K562 (cell line): ENCODE data around the gene FERD3L. TPM values are rescaled to one million over a fixed set of nuclear protein-coding genes. Genes with fewer than 3 reads are reported as not detected.

Experiments used
- ATAC-seq: fragments of 200-7000 bp; cut with Tn5 transposase; 3 replicates; pipeline ENCODE4 v1.9.1; 2020; ENCODE audit warnings: moderate library complexity
- BruUV-seq: library from RNA; stranded (reverse); fragments of 400-500 nt; replicated peaks from 2 replicates; lab custom pipeline; 2021; lab: Mats Ljungman, UMichigan
- CTCF ChIA-PET: fragments of 300-600 bp; formaldehyde crosslinking; extraction: SDS; loops from one replicate; lab custom pipeline; 2021; ENCODE audit warnings: low intra/inter-chr PET ratio; lab: Yijun Ruan, JAX
- POLR2A ChIA-PET: fragments of 300-600, 350-650 bp; sonication (Branson Sonifier 250); formaldehyde crosslinking; extraction: SDS; loops from one replicate; lab custom pipeline; 2021; ENCODE audit warnings: antibody characterized with exemption, inconsistent platforms; lab: Yijun Ruan, JAX
- DNase-seq, 4 experiments: peaks; one replicate each; pipeline versions ENCODE4 v3.0.0 to v3.0.0-alpha.2; 2011 to 2018; ENCODE audit warnings: low spot score in 3 of 4, mixed read lengths in 3 of 4; ENCODE audit errors: extremely low read depth in 1 of 4
- FAIRE-seq: peaks from 2 replicates; lab custom pipeline; 2011; peaks lifted over from hg19 to GRCh38; lab: Jason Lieb, UNC
- H2AFZ ChIP-seq: 2 replicates; pipeline ENCODE4 v1.6.0; 2011; ENCODE audit warnings: low read depth, low read length, control low read depth, inconsistent platforms
- H3K27ac ChIP-seq: fragments of 200-600 bp; 3 replicates; pipeline ENCODE4 v1.8.0; 2011; ENCODE audit warnings: low read depth, mild to moderate bottlenecking, control low read depth, inconsistent platforms, low read length, moderate library complexity, mixed read lengths; ENCODE audit errors: extremely low read depth
- H3K27me3 ChIP-seq, 2 experiments: fragments of 300-600 bp in 1 of 2; 2 replicates in 1 of 2; 3 replicates in 1 of 2; pipeline versions ENCODE4 v1.6.0 to v1.8.0; 2011; ENCODE audit warnings: inconsistent platforms in 2 of 2, low read length in 2 of 2, mild to moderate bottlenecking in 1 of 2, mixed read lengths in 1 of 2, moderate library complexity in 1 of 2; ENCODE audit not compliant: control insufficient read depth in 2 of 2, insufficient read depth in 2 of 2
- H3K36me3 ChIP-seq: fragments of 300-600 bp; 3 replicates; pipeline ENCODE4 v1.8.0; 2011; ENCODE audit warnings: mild to moderate bottlenecking, low read length, inconsistent platforms; ENCODE audit not compliant: control insufficient read depth, insufficient read depth
- H3K4me1 ChIP-seq, 2 experiments: fragments of 200-600 bp in 1 of 2; replicated peaks in 1 of 2; 2 replicates in 1 of 2; 3 replicates in 1 of 2; pipeline versions ENCODE4 v1.5.1 to v1.8.0; 2011; ENCODE audit warnings: inconsistent platforms in 2 of 2, low read length in 2 of 2, mild to moderate bottlenecking in 1 of 2, mixed read lengths in 1 of 2, moderate library complexity in 1 of 2; ENCODE audit not compliant: control insufficient read depth in 2 of 2, insufficient read depth in 2 of 2
- H3K4me2 ChIP-seq: 2 replicates; pipeline ENCODE4 v1.6.1; 2011; ENCODE audit warnings: low read length, control low read depth, inconsistent platforms, mixed read lengths; ENCODE audit not compliant: insufficient read depth
- H3K4me3 ChIP-seq: fragments of 200-600 bp; sonication (generic), shearing (Covaris generic); 2 replicates; pipeline ENCODE4 v1.5.1; 2016; ENCODE audit warnings: control low read depth, inconsistent platforms
- H3K79me2 ChIP-seq: fragments of 200-600 bp; 3 replicates; pipeline ENCODE4 v1.8.0; 2011; ENCODE audit warnings: low read length, inconsistent platforms; ENCODE audit not compliant: control insufficient read depth, insufficient read depth
- H3K9ac ChIP-seq, 2 experiments: 2 replicates each; pipeline versions ENCODE4 v1.6.0 to v1.6.1; 2011; ENCODE audit warnings: low read depth in 2 of 2, low read length in 2 of 2, control low read depth in 1 of 2, inconsistent platforms in 1 of 2, mild to moderate bottlenecking in 1 of 2, mixed read lengths in 1 of 2; ENCODE audit not compliant: insufficient read depth in 1 of 2
- H3K9me1 ChIP-seq: one replicate; pipeline ENCODE4 v1.6.0; 2011; ENCODE audit warnings: inconsistent platforms, mild to moderate bottlenecking, low read length, moderate library complexity; ENCODE audit not compliant: control insufficient read depth, insufficient read depth
- H3K9me3 ChIP-seq: replicated peaks from 2 replicates; pipeline ENCODE4 v1.5.1; 2011; ENCODE audit warnings: low read depth, low read length, inconsistent platforms; ENCODE audit not compliant: control insufficient read depth, insufficient read depth
- H4K20me1 ChIP-seq: replicated peaks from 2 replicates; pipeline ENCODE4 v1.6.1; 2011; ENCODE audit warnings: low read length, inconsistent platforms, mixed read lengths; ENCODE audit not compliant: control insufficient read depth, insufficient read depth
- CBX1 ChIP-seq: sonication (generic); IDR thresholded peaks from 2 replicates; pipeline ENCODE4 v1.6.1; 2016; ENCODE audit warnings: antibody characterized with exemption, low read depth, mild to moderate bottlenecking
- KHSRP ChIP-seq: fragments of 450-650 bp; IDR thresholded peaks from 2 replicates; pipeline ENCODE4 v1.6.1; 2017
- KLF10 ChIP-seq: fragments of 250-450 bp; sonication (Bioruptor Pico); IDR thresholded peaks from 2 replicates; pipeline ENCODE4 v1.6.1; 2021; ENCODE audit warnings: matching md5 sums
- MBD1 ChIP-seq: fragments of 250-450 bp; sonication (Bioruptor Pico); IDR thresholded peaks from 2 replicates; pipeline ENCODE4 v1.8.0; 2022; ENCODE audit warnings: inconsistent platforms
- PHF21A ChIP-seq: fragments of 450-650 bp; IDR thresholded peaks from 2 replicates; pipeline ENCODE4 v1.6.1; 2017; ENCODE audit warnings: low read depth, borderline replicate concordance
- PURB ChIP-seq: sonication (generic); formaldehyde crosslinking; IDR thresholded peaks from 2 replicates; pipeline ENCODE4 v1.9.0; 2021; ENCODE audit warnings: low read depth, mild to moderate bottlenecking, missing genetic modification reagents
- SIX5 ChIP-seq, 2 experiments: IDR thresholded peaks; 2 replicates each; pipeline ENCODE4 v1.6.1; 2011; ENCODE audit warnings: low read length in 2 of 2, borderline replicate concordance in 1 of 2, low read depth in 1 of 2, mild to moderate bottlenecking in 1 of 2, moderate library complexity in 1 of 2; ENCODE audit not compliant: insufficient read depth in 1 of 2
- WGBS: fragments of 100-300 bp; shearing (Covaris generic); methylation state at CpG from one replicate; pipeline ENCODE4 v1.1.6; 2016; ENCODE audit warnings: low coverage, mixed read lengths; ENCODE audit not compliant: insufficient coverage; ENCODE audit errors: missing lambda C conversion rate; 5-methylcytosine and 5-hydroxymethylcytosine counted together
- in situ Hi-C: fragments of 300-500 bp; cut with MboI; formaldehyde crosslinking; loops from 4 replicates; pipeline ENCODE4 v1.15.0; 2018; ENCODE audit warnings: inconsistent platforms, mixed read lengths
- intact Hi-C: fragments of 100-400 bp; cut with micrococcal nuclease; formaldehyde crosslinking; loops from 2 replicates; pipeline ENCODE4 v1.14.2; 2022
- polyA plus RNA-seq, 8 experiments: library from polyadenylated mRNA; depleted of rRNA in 4 of 8; stranded (reverse) in 5 of 8; unstranded in 3 of 8; fragments of >200 nt; fragmentation: Nextera tagmentation in 2 of 8; fragmentation: Illumina TruSeq in 1 of 8; extraction: Ambion mirVana in 2 of 8; extraction: Trizol in 1 of 8; gene quantifications; 2 replicates each; pipeline versions ENCODE4 v1.2.1 to v1.2.3, GENCODE V29; 2011 to 2014; ENCODE audit warnings: inconsistent platforms in 1 of 8, missing spikeins in 1 of 8
- total RNA-seq, 7 experiments: library from RNA; depleted of rRNA in 6 of 7; stranded (reverse); fragments of >200 nt in 6 of 7; fragmentation: Illumina TruSeq in 2 of 7; extraction: Trizol in 2 of 7; gene quantifications; 2 replicates each; pipeline versions ENCODE4 v1.2.1 to v1.2.3, GENCODE V29; 2011 to 2021; ENCODE audit warnings: low replicate concordance in 1 of 7

Gene FERD3L
- total and polyA plus RNA-seq, 9 of the 15 experiments (the other 6 are each of a cell fraction or from before 2014, with no cell fraction given) = not detected

- TF ChIP-seq SIX5 (IDR thresholded peaks at IDR 0.05; ENCODE audit: borderline replicate concordance in 1 of 2, insufficient read depth in 1 of 2, low read depth in 1 of 2, low read length in 2 of 2) = no peak
- TF ChIP-seq MBD1 = no peak
Observed at GRCh38 chr7:19110026-19110730, 35.0 kb downstream of the FERD3L start (continued).

GRCh38 chr7:19109000-19109946, 35.9 kb downstream of the FERD3L start:
- in situ Hi-C loops (no loop called here), intact Hi-C loops (no loop called here)
- H3K4me2 ChIP-seq = no peak overlapping the region
- CTCF ChIA-PET = no interaction called here
- ATAC-seq = no peak
- no peaks in the 10 kb centered on the region for H3K79me2 ChIP-seq
- H3K27me3 ChIP-seq = peaks cover 9 to 32% of the 10 kb centered on the region in 2 experiments; a peak in 3 of 5 replicates
- TF ChIP-seq KLF10 (CRISPR knock-in tag) (no peak), PHF21A (no peak), CBX1 (no peak), KHSRP (no peak), PURB (CRISPR knock-in tag) (no peak)
- WGBS = 0% methylated on average over 11 of the region's 11 CpGs
- H3K9ac ChIP-seq = no peak overlapping the region
- no peaks in the 10 kb centered on the region for H3K9me3 ChIP-seq
- no peaks in the 10 kb centered on the region for H3K36me3 ChIP-seq
- no peaks in the 10 kb centered on the region for H4K20me1 ChIP-seq
- BruUV-seq = no TSS peak
- peaks cover 0 to 9% of the 10 kb centered on the region in 2 experiments; a peak in 2 of 5 replicates for H3K4me1 ChIP-seq
- H3K9me1 ChIP-seq = no peaks in the 10 kb centered on the region
- no peak for FAIRE-seq
- no peak overlapping the region for H2AFZ ChIP-seq
- DNase-seq = no peak
- POLR2A ChIA-PET = no interaction called here
- H3K27ac ChIP-seq = no peak overlapping the region
- no peak overlapping the region for H3K4me3 ChIP-seq
